ENCODE data around the gene CDH15. TPM values are rescaled to one million over a fixed set of nuclear protein-coding genes. Genes with fewer than 3 reads are reported as not detected.

CDH15 gene
- total and polyA plus RNA-seq, 2 of the 13 experiments (the other 11 are each of a cell fraction or from before 2014, with no cell fraction given) = 0.74 to 2.2 TPM

- TF ChIP-seq ZEB1 (IDR thresholded peaks at IDR 0.05; ENCODE audit: insufficient replicate concordance, low read depth) (peak; percentile 23), RORA (CRISPR knock-in tag; IDR thresholded peaks at IDR 0.05) (no peak), CREB1 (IDR thresholded peaks at IDR 0.05) (peak; percentile 92), CREB1 (CRISPR knock-in tag; IDR thresholded peaks at IDR 0.05) (peak; percentile 97), ZNF230 (CRISPR knock-in tag; IDR thresholded peaks at IDR 0.05) (peak; percentile 52; the same call in 1 of the 2 replicates), ETV6 (CRISPR knock-in tag; conservative IDR thresholded peaks at IDR 0.05) (peak; percentile 92), ZNF34 (CRISPR knock-in tag; IDR thresholded peaks at IDR 0.05; ENCODE audit: borderline replicate concordance) (no peak; the same call in 1 of the 2 replicates), IKZF1 (IDR thresholded peaks at IDR 0.05) (no peak), ZNF878 (CRISPR knock-in tag; IDR thresholded peaks at IDR 0.05) (0 out of 2 replicates have a peak, but pooled peaks have one; percentile 9), ASH2L (IDR thresholded peaks at IDR 0.05; ENCODE audit: insufficient read length, low read depth, low read length) (peak; percentile 94), SAFB2 (CRISPR knock-in tag; IDR thresholded peaks at IDR 0.05; ENCODE audit: borderline replicate concordance, low read depth) (peak; percentile 96; the same call in 1 of the 2 replicates), PRDM10 (CRISPR knock-in tag; IDR thresholded peaks at IDR 0.05; ENCODE audit: low read depth) (no peak), ZBTB20 (CRISPR knock-in tag; IDR thresholded peaks at IDR 0.05; ENCODE audit: borderline replicate concordance, low read depth) (no peak), ZFP36 (IDR thresholded peaks at IDR 0.05; ENCODE audit: borderline replicate concordance, low read depth, low read length, partially characterized antibody) (no peak), ZGPAT (CRISPR knock-in tag; IDR thresholded peaks at IDR 0.05) (peak; percentile 97), ZNF350 (CRISPR knock-in tag; IDR thresholded peaks at IDR 0.05; ENCODE audit: borderline replicate concordance, low read depth) (peak; percentile 92), GPN1 (CRISPR knock-in tag; IDR thresholded peaks at IDR 0.05; ENCODE audit: borderline replicate concordance) (0 out of 2 replicates have a peak, but pooled peaks have one; percentile 18), NCOR1 (IDR thresholded peaks at IDR 0.05; ENCODE audit: borderline replicate concordance, low read length) (peak; percentile 23; the same call in 1 of the 2 replicates)
- TF ChIP-seq, protein P1, sequence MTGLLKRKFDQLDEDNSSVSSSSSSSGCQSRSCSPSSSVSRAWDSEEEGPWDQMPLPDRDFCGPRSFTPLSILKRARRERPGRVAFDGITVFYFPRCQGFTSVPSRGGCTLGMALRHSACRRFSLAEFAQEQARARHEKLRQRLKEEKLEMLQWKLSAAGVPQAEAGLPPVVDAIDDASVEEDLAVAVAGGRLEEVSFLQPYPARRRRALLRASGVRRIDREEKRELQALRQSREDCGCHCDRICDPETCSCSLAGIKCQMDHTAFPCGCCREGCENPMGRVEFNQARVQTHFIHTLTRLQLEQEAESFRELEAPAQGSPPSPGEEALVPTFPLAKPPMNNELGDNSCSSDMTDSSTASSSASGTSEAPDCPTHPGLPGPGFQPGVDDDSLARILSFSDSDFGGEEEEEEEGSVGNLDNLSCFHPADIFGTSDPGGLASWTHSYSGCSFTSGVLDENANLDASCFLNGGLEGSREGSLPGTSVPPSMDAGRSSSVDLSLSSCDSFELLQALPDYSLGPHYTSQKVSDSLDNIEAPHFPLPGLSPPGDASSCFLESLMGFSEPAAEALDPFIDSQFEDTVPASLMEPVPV (CRISPR knock-in tag; IDR thresholded peaks at IDR 0.05) = no peak
- TF ChIP-seq, protein P2, sequence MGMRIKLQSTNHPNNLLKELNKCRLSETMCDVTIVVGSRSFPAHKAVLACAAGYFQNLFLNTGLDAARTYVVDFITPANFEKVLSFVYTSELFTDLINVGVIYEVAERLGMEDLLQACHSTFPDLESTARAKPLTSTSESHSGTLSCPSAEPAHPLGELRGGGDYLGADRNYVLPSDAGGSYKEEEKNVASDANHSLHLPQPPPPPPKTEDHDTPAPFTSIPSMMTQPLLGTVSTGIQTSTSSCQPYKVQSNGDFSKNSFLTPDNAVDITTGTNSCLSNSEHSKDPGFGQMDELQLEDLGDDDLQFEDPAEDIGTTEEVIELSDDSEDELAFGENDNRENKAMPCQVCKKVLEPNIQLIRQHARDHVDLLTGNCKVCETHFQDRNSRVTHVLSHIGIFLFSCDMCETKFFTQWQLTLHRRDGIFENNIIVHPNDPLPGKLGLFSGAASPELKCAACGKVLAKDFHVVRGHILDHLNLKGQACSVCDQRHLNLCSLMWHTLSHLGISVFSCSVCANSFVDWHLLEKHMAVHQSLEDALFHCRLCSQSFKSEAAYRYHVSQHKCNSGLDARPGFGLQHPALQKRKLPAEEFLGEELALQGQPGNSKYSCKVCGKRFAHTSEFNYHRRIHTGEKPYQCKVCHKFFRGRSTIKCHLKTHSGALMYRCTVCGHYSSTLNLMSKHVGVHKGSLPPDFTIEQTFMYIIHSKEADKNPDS (CRISPR knock-in tag; IDR thresholded peaks at IDR 0.05) = peak; percentile 79
Measured at GRCh38 chr16:89217388-89218191, 46.0 kb downstream of the CDH15 start, which contains the start of gene ZNF778 (continued).
